ENCODE results near the gene HHAT. TPM values are rescaled to one million over a fixed set of nuclear protein-coding genes. Genes with fewer than 3 reads are reported as not detected.
A peak's percentile ranks its signal among the peaks of the same experiment; 100 is the strongest.

Gene HHAT
- total RNA-seq, 1 donor from 2014 or later, result 1.9 TPM

GRCh38 chr1:210600421-210601159 is 271.9 kb downstream of the HHAT start:
- no peak for ATAC-seq
- no peak for DNase-seq
- intact Hi-C loops (cut with micrococcal nuclease), result no loop called here

GRCh38 chr1:210603123-210603522 is 274.4 kb downstream of the HHAT start:
- no peak for DNase-seq
- ATAC-seq, result no peak
- intact Hi-C loops (cut with micrococcal nuclease), result no loop called here

- intact Hi-C loops (cut with micrococcal nuclease), result no loop called here
- DNase-seq (no peak), ATAC-seq (no peak)
These were observed 276.4 kb downstream of the HHAT start for GRCh38 chr1:210605099-210605498.

- intact Hi-C loops (cut with micrococcal nuclease), result no loop called here
- DNase-seq (no peak), ATAC-seq (no peak)
These were observed 278.7 kb downstream of the HHAT start for GRCh38 chr1:210607361-210607760.

DNA sequence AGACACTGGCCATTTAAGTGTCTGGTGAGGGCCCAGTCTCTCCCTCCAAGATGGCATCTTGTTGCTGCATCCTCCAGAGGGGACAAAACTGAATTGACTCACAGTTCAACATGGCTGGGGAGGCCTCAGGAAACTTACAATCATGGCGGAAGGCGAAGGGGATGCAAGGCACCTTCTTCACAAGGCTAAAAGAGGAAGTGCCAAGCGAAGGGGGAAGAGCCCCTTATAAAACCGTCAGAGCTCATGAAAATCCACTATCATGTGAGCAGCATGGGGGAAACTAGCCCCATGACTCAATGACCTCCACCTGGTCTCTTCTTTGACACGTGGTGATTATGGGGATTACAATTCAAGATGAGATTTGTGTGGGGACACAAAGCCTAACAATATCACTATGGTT is 280.1 kb downstream of the HHAT start:
- DNase-seq (no peak), ATAC-seq (no peak)
- intact Hi-C loops (cut with micrococcal nuclease), result no loop called here

DNA sequence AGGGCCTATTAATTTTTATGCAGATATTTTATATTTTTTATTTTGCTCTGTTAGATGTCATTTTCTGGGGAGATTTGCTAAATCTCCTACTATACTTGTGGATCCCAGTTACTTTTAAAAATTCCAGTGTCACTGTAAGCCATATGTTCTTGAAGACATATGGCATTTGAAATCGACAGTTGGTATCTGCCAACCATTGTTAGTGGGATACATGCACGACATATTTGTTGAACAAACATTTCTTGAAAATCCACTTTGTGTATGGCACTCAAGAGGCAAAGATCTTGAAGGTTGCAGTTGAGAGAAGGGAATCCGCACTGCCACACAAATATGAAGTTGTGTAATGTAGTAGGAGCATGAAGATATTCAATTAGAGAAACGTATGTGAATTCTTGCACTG is 287.7 kb downstream of the HHAT start:
- DNase-seq (no peak), ATAC-seq (no peak)
- intact Hi-C loops (cut with micrococcal nuclease), result no loop called here

DNA sequence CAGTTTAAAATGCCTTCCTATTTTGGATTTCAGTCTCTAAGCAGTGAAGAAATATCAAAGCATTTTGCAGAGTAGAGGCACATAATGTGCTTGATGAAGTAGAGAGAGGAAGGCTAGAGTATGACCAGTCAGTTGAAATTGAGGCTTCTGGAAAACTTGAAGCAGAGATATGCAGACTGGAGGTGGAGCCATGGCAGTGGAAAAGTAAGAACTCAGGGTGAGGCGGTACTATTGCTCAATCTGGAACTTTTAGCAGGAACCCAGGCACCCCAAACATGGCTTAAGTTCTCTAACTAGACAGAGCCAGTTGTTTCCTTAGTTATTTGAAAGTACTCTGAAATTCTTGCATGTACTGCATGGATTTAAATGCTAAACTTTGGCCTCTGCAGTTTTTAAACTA is 288.6 kb downstream of the HHAT start:
- DNase-seq, result no peak
- intact Hi-C loops (cut with micrococcal nuclease), result no loop called here
- ATAC-seq, result no peak

GRCh38 chr1:210618369-210618768 is 289.7 kb downstream of the HHAT start:
- ATAC-seq, result no peak
- no peak for DNase-seq
- intact Hi-C loops (cut with micrococcal nuclease), result no loop called here

DNA sequence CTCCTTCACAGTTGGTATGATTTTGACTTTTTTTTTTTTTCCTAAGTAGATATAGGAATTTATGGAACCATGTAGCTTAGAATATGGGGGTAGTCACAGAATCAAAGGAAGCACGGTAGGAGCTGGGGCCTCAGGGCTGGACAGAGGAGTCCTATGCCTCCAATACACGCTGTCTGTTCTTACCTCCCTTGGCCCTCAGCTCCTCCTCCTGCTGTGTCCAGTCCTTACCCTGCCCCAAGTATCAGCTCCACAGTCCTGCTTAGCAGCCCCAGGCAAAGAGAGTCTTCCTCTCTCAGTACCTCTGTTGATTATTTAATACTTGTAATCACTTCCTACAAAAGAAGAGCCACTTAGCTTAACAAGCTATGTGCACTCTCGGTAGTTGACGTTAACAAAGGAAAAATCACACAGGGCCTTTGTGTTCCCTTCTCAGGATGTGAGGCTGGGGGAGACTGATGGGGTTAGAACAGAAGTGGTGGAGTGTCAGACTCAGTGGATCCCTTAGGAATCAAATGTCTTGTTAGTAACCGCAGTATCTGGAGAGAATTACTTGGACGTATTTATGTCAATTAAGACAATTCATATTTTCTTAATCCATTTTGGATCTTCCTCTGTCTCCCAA is 292.3 kb downstream of the HHAT start:
- no peak for ATAC-seq
- intact Hi-C loops (cut with micrococcal nuclease), result no loop called here
- DNase-seq, result no peak

GRCh38 chr1:210621712-210622111 is 293.0 kb downstream of the HHAT start:
- intact Hi-C loops (cut with micrococcal nuclease), result no loop called here
- DNase-seq (no peak), ATAC-seq (no peak)

DNA sequence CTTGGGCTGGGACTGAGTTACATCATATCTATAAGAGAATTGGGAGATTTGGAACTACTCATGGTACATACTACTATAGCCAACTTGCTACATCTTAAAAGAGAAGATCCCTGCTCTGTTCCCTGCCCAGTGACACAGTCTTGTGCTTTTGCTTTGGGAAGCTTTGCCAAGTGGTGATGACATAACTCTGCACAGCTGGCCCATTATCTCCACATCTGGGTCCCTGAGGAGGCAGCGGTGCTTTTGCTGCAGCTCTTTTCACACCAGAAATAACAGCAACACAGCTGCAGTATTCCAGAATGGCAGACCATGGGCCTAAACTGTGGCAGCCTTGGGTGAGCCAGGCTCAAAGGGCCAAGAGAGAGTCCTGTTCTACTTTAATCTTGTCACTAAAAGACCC is 296.0 kb downstream of the HHAT start:
- ATAC-seq (peak; percentile 85), DNase-seq (peak; percentile 56)
- intact Hi-C loops (cut with micrococcal nuclease), result no loop called here

- ATAC-seq (no peak), DNase-seq (no peak)
- intact Hi-C loops (cut with micrococcal nuclease), result no loop called here
These were observed 297.0 kb downstream of the HHAT start for GRCh38 chr1:210625715-210626114.

DNA sequence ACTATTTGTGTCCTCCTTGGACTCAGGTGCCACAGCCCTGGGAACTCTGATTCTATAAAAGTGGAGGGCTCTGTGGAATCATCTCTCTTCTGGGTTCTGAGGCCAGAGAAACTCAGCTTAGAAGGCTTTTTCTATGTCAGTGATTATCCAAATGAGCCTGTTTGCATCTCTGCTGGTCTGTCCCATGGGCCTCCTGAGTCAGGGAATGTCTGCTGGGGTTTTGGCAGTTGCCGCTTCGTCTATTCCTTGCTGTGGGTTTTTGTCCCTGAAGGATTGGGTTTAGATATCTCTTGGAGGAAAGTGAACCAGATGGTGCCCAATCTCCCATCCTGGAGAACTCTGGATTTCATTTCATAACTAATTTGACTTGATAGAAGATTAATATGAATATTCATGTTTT is 297.6 kb downstream of the HHAT start:
- ATAC-seq (peak; percentile 56), DNase-seq (no peak)
- intact Hi-C loops (cut with micrococcal nuclease), result no loop called here

GRCh38 chr1:210627755-210628154 is 299.1 kb downstream of the HHAT start:
- no peak for ATAC-seq
- DNase-seq, result no peak
- intact Hi-C loops (cut with micrococcal nuclease), result no loop called here

GRCh38 chr1:210629276-210629675 is 300.6 kb downstream of the HHAT start:
- DNase-seq (no peak), ATAC-seq (no peak)
- intact Hi-C loops (cut with micrococcal nuclease), result no loop called here

GRCh38 chr1:210631399-210631798 is 302.7 kb downstream of the HHAT start:
- ATAC-seq (peak; percentile 58), DNase-seq (no peak)
- intact Hi-C loops (cut with micrococcal nuclease), result no loop called here

- intact Hi-C loops (cut with micrococcal nuclease), result no loop called here
- ATAC-seq (peak; percentile 53), DNase-seq (no peak)
These were observed 304.4 kb downstream of the HHAT start for GRCh38 chr1:210633140-210633539.

DNA sequence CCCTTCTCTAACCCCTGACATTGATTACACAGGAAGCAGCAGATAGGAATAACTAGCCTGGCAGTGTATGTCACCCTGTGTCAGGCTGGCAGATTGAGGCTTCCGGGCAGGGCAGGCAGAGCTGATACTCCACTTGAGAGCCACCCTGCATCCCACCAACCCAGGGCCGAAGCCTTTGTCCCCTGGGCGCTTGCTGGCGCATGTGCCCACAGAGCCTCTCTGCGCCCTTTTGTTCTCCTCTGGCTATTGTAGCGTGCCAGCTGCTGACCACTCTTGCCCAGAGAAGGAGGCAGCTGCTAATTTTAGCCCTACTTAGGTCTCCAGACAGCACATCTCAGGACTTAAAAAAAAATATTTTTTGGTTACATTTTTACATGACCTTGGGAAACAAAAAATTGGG is 304.9 kb downstream of the HHAT start:
- peak; percentile 46 for DNase-seq
- intact Hi-C loops (cut with micrococcal nuclease), result no loop called here
- ATAC-seq, result peak; percentile 86

- ATAC-seq, result no peak
- intact Hi-C loops (cut with micrococcal nuclease), result no loop called here
- DNase-seq, result no peak
These were observed 306.4 kb downstream of the HHAT start for GRCh38 chr1:210635108-210635507.

- ATAC-seq (no peak), DNase-seq (no peak)
- intact Hi-C loops (cut with micrococcal nuclease), result no loop called here
These were observed 312.9 kb downstream of the HHAT start for GRCh38 chr1:210641582-210641981.

- ATAC-seq (no peak), DNase-seq (no peak)
- intact Hi-C loops (cut with micrococcal nuclease), result no loop called here
These were observed 317.0 kb downstream of the HHAT start for GRCh38 chr1:210645582-210646257.
